RWPE1 (cell line): ENCODE data around the gene VLDLR.

Experiments used
- CTCF ChIA-PET: fragments of 350-600 bp; sonication (Branson Sonifier 250); formaldehyde crosslinking; extraction: SDS; loops from one replicate; lab custom pipeline; 2021; lab: Yijun Ruan, JAX
- POLR2A ChIA-PET: fragments of 400-600 bp; formaldehyde crosslinking; extraction: SDS; loops from one replicate; lab custom pipeline; 2020; ENCODE audit warnings: antibody characterized with exemption; ENCODE audit not compliant: low non-redundant PET; lab: Yijun Ruan, JAX
- DNase-seq: peaks from one replicate; pipeline ENCODE4 v3.0.0; 2012; ENCODE audit warnings: low spot score
- H3K27ac ChIP-seq: fragments of 450-650 bp; 2 replicates; pipeline ENCODE4 v1.5.1; 2017
- TF ChIP-seq, protein P1 (sequence below): fragments of 450-650 bp; conservative IDR thresholded peaks from 2 replicates; pipeline ENCODE4 v1.5.1; 2017; ENCODE audit warnings: low read depth, mild to moderate bottlenecking

Gene VLDLR

DNA sequence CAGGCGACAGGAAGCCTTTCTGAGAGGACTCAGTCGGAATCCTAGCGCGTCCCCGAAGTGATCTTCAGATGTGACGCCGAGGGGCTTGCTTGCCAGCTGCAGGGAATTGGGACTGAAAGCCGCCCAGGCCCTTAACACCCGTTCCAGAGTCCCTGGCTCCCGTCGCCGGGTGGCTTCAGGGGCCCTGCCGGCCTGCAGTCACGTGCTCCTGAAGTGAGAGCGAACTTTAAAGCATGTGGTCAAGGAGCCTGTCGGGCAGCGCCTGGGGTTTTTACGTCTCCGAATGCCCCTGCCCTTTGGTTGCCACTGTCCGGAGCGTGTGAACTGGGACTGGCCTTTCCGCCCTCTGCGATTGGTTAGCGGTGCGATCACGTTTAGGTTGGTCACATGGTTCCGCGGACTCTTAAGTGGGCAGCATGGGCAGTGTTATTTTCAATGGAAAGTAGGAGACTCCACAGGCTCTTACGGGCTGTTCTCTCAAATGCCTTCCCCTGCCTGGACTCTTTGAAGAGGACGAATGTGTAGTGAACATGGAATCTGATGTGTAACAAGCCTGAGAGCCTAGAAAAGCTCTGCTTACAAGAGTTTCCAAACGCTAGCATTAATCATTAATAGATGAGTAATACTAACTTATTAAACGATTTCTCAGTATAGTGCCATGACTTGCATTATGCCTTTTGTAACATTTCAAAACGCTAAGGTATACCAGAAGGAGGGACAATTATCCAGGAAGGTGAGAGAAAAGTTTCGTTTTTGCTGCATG lies 1.9 kb downstream of the VLDLR start:
- no peak overlapping the region for H3K27ac ChIP-seq
- TF ChIP-seq, protein P1, sequence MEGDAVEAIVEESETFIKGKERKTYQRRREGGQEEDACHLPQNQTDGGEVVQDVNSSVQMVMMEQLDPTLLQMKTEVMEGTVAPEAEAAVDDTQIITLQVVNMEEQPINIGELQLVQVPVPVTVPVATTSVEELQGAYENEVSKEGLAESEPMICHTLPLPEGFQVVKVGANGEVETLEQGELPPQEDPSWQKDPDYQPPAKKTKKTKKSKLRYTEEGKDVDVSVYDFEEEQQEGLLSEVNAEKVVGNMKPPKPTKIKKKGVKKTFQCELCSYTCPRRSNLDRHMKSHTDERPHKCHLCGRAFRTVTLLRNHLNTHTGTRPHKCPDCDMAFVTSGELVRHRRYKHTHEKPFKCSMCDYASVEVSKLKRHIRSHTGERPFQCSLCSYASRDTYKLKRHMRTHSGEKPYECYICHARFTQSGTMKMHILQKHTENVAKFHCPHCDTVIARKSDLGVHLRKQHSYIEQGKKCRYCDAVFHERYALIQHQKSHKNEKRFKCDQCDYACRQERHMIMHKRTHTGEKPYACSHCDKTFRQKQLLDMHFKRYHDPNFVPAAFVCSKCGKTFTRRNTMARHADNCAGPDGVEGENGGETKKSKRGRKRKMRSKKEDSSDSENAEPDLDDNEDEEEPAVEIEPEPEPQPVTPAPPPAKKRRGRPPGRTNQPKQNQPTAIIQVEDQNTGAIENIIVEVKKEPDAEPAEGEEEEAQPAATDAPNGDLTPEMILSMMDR, result no peak
- CTCF ChIA-PET, result interaction anchor here (0.5 kb wide), 1 partner anchor 308 kb away, joined by 3 read pairs; no protein-coding TSS in a partner anchor
- POLR2A ChIA-PET, result no interaction called here
- no peak for DNase-seq

DNA sequence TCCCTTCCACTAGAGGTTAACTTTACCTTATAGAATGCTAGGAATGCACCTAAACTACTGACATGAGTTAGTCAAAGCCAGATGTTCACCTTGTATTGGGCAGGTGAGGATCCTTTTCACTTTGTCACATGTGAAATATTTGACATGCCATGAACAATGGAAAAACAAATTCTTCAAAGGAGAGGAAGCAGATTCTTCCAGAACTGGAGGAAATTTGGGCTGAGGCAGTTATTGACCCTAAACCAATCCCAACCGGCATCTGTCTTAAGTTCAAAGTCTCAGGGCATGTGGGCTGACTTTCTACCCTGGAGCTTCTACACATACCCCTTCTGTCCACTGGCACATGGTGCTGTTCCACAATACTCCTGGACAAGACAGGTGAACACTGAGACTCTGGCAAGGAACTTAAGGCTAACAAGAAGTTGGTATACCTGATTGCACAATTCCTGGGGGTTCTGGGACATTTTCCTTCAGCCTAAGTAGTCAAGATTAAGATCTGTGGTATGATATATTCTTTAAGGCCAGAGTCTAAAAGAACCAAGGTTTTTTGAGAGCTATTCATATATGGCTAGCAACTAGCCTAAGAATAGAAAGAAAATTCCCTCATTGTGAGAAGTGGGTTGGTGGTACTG lies 2.6 kb downstream of the VLDLR start:
- ChIA-PET CTCF (no interaction called here), POLR2A (no interaction called here)
- H3K27ac ChIP-seq, result no peak overlapping the region
- no peak for DNase-seq
- TF ChIP-seq, protein P1, result no peak

DNA sequence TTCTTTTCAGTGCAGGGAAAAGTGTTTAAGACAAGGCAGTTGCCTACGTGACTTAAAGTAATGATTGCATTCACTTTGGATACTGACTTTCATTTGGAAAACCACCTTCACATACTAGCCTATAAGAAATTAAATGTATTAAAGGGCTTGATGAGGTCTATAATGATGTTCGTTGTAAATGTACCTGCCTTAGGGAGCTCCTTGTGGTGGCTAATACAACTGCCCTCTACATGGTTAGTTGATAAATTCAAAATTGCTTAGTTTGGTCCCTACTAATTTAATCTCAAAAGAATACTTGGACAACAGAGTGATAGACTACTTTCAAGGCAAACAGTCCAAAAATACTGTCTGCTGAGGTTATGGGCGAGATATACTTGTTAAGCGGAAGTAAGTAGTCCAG lies 3.8 kb downstream of the VLDLR start:
- H3K27ac ChIP-seq, result no peak overlapping the region
- no peak for DNase-seq
- POLR2A ChIA-PET, result no interaction called here
- TF ChIP-seq, protein P1, result no peak
- CTCF ChIA-PET, result interaction anchor here (0.5 kb wide), 1 partner anchor 454 kb away, joined by 3 read pairs; no protein-coding TSS in a partner anchor

DNA sequence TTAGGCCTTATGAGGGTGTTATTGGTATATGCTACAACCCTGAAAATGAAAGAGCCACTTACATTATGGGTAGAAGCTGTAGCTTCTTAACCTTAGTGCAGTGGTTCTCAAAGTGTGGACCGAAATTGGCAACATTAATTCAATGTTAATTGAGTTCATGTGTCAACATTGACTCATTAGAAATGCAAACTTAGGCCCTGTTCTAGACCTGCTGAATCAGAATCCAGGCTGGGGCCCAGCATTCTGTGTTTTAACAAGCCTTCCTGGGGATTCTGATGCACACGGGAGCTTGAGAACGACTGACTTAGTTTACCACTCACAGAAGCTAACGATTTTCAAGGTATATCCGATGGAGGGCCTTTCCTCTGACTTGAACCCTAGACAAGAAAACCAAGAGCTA lies 7.3 kb downstream of the VLDLR start:
- ChIA-PET CTCF (no interaction called here), POLR2A (no interaction called here)
- H3K27ac ChIP-seq, result no peak overlapping the region
- no peak for DNase-seq
- TF ChIP-seq, protein P1, result no peak

DNA sequence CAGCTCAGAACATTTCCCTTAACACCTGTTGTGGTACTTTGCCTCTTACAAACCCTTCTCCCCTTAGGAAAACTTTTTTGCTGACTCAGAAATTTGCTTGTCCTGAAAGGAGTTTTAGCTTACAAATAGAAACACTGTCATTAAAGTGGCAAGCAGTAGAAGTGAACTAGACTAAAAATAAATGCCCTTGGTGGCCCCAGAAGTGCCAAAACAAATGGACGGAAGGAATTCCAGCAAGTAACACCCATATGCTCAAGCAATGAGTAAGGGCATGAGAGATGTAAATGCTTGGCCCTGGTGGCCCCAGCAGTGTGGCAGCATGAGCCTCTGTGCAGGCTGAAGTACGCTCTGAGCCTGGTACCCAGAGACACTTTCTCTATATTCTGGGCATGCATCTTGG lies 8.6 kb downstream of the VLDLR start:
- TF ChIP-seq, protein P1, result no peak
- no peak overlapping the region for H3K27ac ChIP-seq
- CTCF ChIA-PET, result no interaction called here

DNA sequence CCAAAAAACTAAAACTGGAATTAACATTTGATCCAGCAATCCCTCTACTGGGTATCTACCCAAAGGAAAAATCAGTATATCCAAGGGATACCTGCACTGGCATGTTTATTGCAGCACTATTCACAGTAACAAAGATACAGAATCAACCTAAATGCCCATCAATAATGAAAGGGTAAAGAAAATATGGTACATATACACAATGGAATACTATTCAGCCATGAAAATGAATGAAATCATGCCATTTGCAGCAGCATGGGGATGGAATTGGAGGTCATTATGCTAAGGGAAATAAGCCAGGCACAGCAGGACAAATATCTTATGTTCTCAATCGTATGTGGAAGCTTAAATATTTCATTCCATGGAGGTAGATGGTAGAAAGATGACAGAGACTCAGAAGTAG lies 9.7 kb downstream of the VLDLR start:
- DNase-seq, result no peak
- ChIA-PET POLR2A (no interaction called here), CTCF (no interaction called here)
- TF ChIP-seq, protein P1, result no peak
- H3K27ac ChIP-seq, result no peak overlapping the region

More for the DNA sequence above, 8.6 kb downstream of the VLDLR start:
- no peak for DNase-seq
- POLR2A ChIA-PET, result no interaction called here
